GM23338 (cell line): Measurements from ENCODE around the gene C11orf98. TPM values are rescaled to one million over a fixed set of nuclear protein-coding genes. Genes with fewer than 3 reads are reported as not detected.

Source experiments
- ATAC-seq: fragments of 200-7000 bp; cut with Tn5 transposase; 3 replicates; pipeline ENCODE4 v1.9.1; 2020
- DNase-seq: peaks from one replicate; pipeline ENCODE4 v3.0.0-alpha.2; 2015; ENCODE audit warnings: low spot score
- H2AFZ ChIP-seq: fragments of 200-600 bp; sonication (generic); 2 replicates; pipeline ENCODE4 v1.8.0; 2016; ENCODE audit warnings: antibody characterized with exemption, mild to moderate bottlenecking, moderate library complexity
- H3F3A ChIP-seq: fragments of 200-600 bp; sonication (generic); replicated peaks from 2 replicates; pipeline ENCODE4 v1.8.0; 2017; ENCODE audit warnings: antibody characterized with exemption, mixed run types, low read depth
- H3K27ac ChIP-seq: fragments of 200-600 bp; sonication (generic); 2 replicates; pipeline ENCODE4 v1.6.1; 2016; ENCODE audit warnings: low read depth
- H3K27me3 ChIP-seq: fragments of 200-600 bp; sonication (generic); 2 replicates; pipeline ENCODE4 v1.8.0; 2016; ENCODE audit warnings: mild to moderate bottlenecking, mixed run types, moderate library complexity; ENCODE audit not compliant: insufficient read depth
- H3K36me3 ChIP-seq: fragments of 200-600 bp; sonication (generic); 2 replicates; pipeline ENCODE4 v1.8.0; 2016; ENCODE audit warnings: mild to moderate bottlenecking; ENCODE audit not compliant: insufficient read depth
- H3K4me1 ChIP-seq: fragments of 200-600 bp; sonication (generic); 2 replicates; pipeline ENCODE4 v1.8.0; 2016; ENCODE audit warnings: mild to moderate bottlenecking, moderate library complexity; ENCODE audit not compliant: insufficient read depth
- H3K4me2 ChIP-seq: fragments of 200-600 bp; sonication (generic); 2 replicates; pipeline ENCODE4 v1.7.1; 2017; ENCODE audit warnings: mixed run types
- H3K4me3 ChIP-seq: fragments of 200-600 bp; sonication (generic); 2 replicates; pipeline ENCODE4 v1.6.1; 2016; ENCODE audit warnings: mixed run types
- H3K79me2 ChIP-seq: fragments of 200-600 bp; sonication (generic); replicated peaks from 2 replicates; pipeline ENCODE4 v1.8.0; 2017; ENCODE audit warnings: mild to moderate bottlenecking; ENCODE audit not compliant: insufficient read depth
- H3K9me2 ChIP-seq: fragments of 200-600 bp; sonication (generic); 2 replicates; pipeline ENCODE4 v1.8.0; 2017; ENCODE audit not compliant: insufficient read depth
- H4K20me1 ChIP-seq: fragments of 200-600 bp; sonication (generic); replicated peaks from 2 replicates; pipeline ENCODE4 v1.8.0; 2017; ENCODE audit warnings: mild to moderate bottlenecking; ENCODE audit not compliant: insufficient read depth
- H3K27ac Mint-ChIP-seq: 2 replicates; pipeline ENCODE4 v1.8.0; 2020; ENCODE audit warnings: inconsistent platforms, mild to moderate bottlenecking, moderate library complexity, mixed read lengths
- H3K27me3 Mint-ChIP-seq: 3 replicates; pipeline ENCODE4 v1.8.0; 2022; ENCODE audit warnings: low read depth, mild to moderate bottlenecking, moderate library complexity, mixed read lengths, inconsistent platforms; ENCODE audit not compliant: insufficient read depth, poor library complexity
- H3K36me3 Mint-ChIP-seq: 3 replicates; pipeline ENCODE4 v1.8.0; 2021; ENCODE audit warnings: low read depth, mild to moderate bottlenecking, inconsistent platforms, moderate library complexity, mixed read lengths
- H3K4me1 Mint-ChIP-seq: 3 replicates; pipeline ENCODE4 v1.8.0; 2020; ENCODE audit warnings: mild to moderate bottlenecking, inconsistent platforms, mixed read lengths
- H3K4me3 Mint-ChIP-seq: 3 replicates; pipeline ENCODE4 v1.8.0; 2021; ENCODE audit warnings: moderate library complexity, mild to moderate bottlenecking, inconsistent platforms, mixed read lengths
- H3K9me3 Mint-ChIP-seq: 3 replicates; pipeline ENCODE4 v1.8.0; 2020; ENCODE audit warnings: moderate library complexity, mild to moderate bottlenecking, inconsistent platforms, mixed read lengths
- CREB1 ChIP-seq: fragments of 250-450 bp; sonication (Bioruptor Pico); IDR thresholded peaks from 2 replicates; pipeline ENCODE4 v1.5.0; 2020; ENCODE audit warnings: low read depth, mild to moderate bottlenecking, moderate library complexity
- EZH2 ChIP-seq: fragments of 200-600 bp; sonication (generic); IDR thresholded peaks from one replicate; pipeline ENCODE4 v1.8.0; 2017; ENCODE audit warnings: antibody characterized with exemption, mild to moderate bottlenecking, low read depth; ENCODE audit not compliant: unreplicated experiment
- EZH2phosphoT487 ChIP-seq: fragments of 200-600 bp; sonication (generic); IDR thresholded peaks from one replicate; pipeline ENCODE4 v1.8.1; 2018; ENCODE audit warnings: antibody characterized with exemption; ENCODE audit not compliant: unreplicated experiment
- JUNB ChIP-seq: IDR thresholded peaks from one replicate; pipeline ENCODE4 v1.6.1; 2016; ENCODE audit warnings: antibody characterized with exemption; ENCODE audit not compliant: unreplicated experiment
- NANOG ChIP-seq: IDR thresholded peaks from 2 replicates; pipeline ENCODE4 v1.6.1; 2016; ENCODE audit warnings: antibody characterized with exemption, borderline replicate concordance
- POLR2AphosphoS5 ChIP-seq: IDR thresholded peaks from 2 replicates; pipeline ENCODE4 v1.6.1; 2016; ENCODE audit warnings: antibody characterized with exemption, low read depth
- STAT1 ChIP-seq: IDR thresholded peaks from one replicate; pipeline ENCODE4 v1.6.1; 2016; ENCODE audit warnings: antibody characterized with exemption; ENCODE audit not compliant: unreplicated experiment
- ZNF114 ChIP-seq: fragments of 250-450 bp; sonication (Bioruptor Pico); IDR thresholded peaks from 2 replicates; pipeline ENCODE4 v1.5.0; 2020; ENCODE audit warnings: mild to moderate bottlenecking, moderate library complexity
- ZNF331 ChIP-seq: fragments of 250-450 bp; sonication (Bioruptor Pico); IDR thresholded peaks from 2 replicates; pipeline ENCODE4 v1.5.0; 2020; ENCODE audit warnings: low read depth, mild to moderate bottlenecking, moderate library complexity
- polyA plus RNA-seq: library from polyadenylated mRNA; unstranded; fragments of >200 nt; fragmentation: Nextera tagmentation; extraction: Ambion mirVana; gene quantifications from 2 replicates; pipeline ENCODE4 v1.2.1, GENCODE V29; 2016
- total RNA-seq: library from RNA; depleted of rRNA; stranded (reverse); fragments of >200 nt; shearing (Covaris generic); gene quantifications from 2 replicates; pipeline ENCODE4 v1.2.3, GENCODE V29; 2014
- TF ChIP-seq, protein P1 (sequence below): IDR thresholded peaks from 2 replicates; pipeline ENCODE4 v1.6.1; 2016; ENCODE audit warnings: antibody characterized with exemption
- TF ChIP-seq, protein P2 (sequence below), 2 experiments: fragments of 200-600 bp in 1 of 2; sonication (generic) in 1 of 2; conservative IDR thresholded peaks; 2 replicates each; pipeline versions ENCODE4 v1.5.1 to v1.6.1; 2016 to 2017; ENCODE audit warnings: antibody characterized with exemption in 2 of 2, low read depth in 2 of 2, mild to moderate bottlenecking in 2 of 2, moderate library complexity in 1 of 2
- TF ChIP-seq, protein P3 (sequence below): fragments of 250-450 bp; sonication (Bioruptor Pico); IDR thresholded peaks from 2 replicates; pipeline ENCODE4 v1.5.0; 2020; ENCODE audit warnings: mild to moderate bottlenecking, moderate library complexity
- TF ChIP-seq, protein P4 (sequence below): IDR thresholded peaks from one replicate; pipeline ENCODE4 v1.6.1; 2018; ENCODE audit warnings: antibody characterized with exemption; ENCODE audit not compliant: unreplicated experiment

The C11orf98 gene
- total and polyA plus RNA-seq, 2 experiments from 2014 or later = 132 to 479 TPM

DNA sequence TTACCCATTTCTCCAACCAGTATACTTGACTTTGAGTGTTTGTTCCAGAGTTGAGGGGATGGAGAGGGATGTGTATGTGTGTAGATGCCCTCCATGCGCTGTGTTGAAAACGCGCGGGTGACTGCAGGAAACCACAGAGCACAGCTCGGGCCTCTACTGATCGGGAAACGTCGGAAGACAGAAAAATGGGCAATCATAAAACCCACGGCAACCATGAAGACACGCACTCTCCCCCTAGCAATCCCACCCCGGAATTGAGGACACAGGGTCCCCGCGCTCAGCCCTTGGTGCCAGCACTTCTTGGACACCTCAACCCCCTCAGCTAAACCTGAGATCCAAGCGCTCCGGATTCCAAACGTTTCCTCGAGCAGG, 6.2 kb upstream of the C11orf98 start:
- TF ChIP-seq, protein P1, sequence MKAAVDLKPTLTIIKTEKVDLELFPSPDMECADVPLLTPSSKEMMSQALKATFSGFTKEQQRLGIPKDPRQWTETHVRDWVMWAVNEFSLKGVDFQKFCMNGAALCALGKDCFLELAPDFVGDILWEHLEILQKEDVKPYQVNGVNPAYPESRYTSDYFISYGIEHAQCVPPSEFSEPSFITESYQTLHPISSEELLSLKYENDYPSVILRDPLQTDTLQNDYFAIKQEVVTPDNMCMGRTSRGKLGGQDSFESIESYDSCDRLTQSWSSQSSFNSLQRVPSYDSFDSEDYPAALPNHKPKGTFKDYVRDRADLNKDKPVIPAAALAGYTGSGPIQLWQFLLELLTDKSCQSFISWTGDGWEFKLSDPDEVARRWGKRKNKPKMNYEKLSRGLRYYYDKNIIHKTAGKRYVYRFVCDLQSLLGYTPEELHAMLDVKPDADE = no peak
- TF ChIP-seq STAT1 (no peak), CREB1 (CRISPR knock-in tag) (no peak), POLR2AphosphoS5 (no peak), ZNF114 (CRISPR knock-in tag) (no peak), NANOG (no peak), EZH2phosphoT487 (no peak), EZH2 (no peak), ZNF331 (CRISPR knock-in tag) (no peak), JUNB (no peak)
- TF ChIP-seq, protein P2, sequence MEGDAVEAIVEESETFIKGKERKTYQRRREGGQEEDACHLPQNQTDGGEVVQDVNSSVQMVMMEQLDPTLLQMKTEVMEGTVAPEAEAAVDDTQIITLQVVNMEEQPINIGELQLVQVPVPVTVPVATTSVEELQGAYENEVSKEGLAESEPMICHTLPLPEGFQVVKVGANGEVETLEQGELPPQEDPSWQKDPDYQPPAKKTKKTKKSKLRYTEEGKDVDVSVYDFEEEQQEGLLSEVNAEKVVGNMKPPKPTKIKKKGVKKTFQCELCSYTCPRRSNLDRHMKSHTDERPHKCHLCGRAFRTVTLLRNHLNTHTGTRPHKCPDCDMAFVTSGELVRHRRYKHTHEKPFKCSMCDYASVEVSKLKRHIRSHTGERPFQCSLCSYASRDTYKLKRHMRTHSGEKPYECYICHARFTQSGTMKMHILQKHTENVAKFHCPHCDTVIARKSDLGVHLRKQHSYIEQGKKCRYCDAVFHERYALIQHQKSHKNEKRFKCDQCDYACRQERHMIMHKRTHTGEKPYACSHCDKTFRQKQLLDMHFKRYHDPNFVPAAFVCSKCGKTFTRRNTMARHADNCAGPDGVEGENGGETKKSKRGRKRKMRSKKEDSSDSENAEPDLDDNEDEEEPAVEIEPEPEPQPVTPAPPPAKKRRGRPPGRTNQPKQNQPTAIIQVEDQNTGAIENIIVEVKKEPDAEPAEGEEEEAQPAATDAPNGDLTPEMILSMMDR (conservative IDR thresholded peaks at IDR 0.05; ENCODE audit: low read depth in 2 of 2) = no peak
- TF ChIP-seq, protein P3, sequence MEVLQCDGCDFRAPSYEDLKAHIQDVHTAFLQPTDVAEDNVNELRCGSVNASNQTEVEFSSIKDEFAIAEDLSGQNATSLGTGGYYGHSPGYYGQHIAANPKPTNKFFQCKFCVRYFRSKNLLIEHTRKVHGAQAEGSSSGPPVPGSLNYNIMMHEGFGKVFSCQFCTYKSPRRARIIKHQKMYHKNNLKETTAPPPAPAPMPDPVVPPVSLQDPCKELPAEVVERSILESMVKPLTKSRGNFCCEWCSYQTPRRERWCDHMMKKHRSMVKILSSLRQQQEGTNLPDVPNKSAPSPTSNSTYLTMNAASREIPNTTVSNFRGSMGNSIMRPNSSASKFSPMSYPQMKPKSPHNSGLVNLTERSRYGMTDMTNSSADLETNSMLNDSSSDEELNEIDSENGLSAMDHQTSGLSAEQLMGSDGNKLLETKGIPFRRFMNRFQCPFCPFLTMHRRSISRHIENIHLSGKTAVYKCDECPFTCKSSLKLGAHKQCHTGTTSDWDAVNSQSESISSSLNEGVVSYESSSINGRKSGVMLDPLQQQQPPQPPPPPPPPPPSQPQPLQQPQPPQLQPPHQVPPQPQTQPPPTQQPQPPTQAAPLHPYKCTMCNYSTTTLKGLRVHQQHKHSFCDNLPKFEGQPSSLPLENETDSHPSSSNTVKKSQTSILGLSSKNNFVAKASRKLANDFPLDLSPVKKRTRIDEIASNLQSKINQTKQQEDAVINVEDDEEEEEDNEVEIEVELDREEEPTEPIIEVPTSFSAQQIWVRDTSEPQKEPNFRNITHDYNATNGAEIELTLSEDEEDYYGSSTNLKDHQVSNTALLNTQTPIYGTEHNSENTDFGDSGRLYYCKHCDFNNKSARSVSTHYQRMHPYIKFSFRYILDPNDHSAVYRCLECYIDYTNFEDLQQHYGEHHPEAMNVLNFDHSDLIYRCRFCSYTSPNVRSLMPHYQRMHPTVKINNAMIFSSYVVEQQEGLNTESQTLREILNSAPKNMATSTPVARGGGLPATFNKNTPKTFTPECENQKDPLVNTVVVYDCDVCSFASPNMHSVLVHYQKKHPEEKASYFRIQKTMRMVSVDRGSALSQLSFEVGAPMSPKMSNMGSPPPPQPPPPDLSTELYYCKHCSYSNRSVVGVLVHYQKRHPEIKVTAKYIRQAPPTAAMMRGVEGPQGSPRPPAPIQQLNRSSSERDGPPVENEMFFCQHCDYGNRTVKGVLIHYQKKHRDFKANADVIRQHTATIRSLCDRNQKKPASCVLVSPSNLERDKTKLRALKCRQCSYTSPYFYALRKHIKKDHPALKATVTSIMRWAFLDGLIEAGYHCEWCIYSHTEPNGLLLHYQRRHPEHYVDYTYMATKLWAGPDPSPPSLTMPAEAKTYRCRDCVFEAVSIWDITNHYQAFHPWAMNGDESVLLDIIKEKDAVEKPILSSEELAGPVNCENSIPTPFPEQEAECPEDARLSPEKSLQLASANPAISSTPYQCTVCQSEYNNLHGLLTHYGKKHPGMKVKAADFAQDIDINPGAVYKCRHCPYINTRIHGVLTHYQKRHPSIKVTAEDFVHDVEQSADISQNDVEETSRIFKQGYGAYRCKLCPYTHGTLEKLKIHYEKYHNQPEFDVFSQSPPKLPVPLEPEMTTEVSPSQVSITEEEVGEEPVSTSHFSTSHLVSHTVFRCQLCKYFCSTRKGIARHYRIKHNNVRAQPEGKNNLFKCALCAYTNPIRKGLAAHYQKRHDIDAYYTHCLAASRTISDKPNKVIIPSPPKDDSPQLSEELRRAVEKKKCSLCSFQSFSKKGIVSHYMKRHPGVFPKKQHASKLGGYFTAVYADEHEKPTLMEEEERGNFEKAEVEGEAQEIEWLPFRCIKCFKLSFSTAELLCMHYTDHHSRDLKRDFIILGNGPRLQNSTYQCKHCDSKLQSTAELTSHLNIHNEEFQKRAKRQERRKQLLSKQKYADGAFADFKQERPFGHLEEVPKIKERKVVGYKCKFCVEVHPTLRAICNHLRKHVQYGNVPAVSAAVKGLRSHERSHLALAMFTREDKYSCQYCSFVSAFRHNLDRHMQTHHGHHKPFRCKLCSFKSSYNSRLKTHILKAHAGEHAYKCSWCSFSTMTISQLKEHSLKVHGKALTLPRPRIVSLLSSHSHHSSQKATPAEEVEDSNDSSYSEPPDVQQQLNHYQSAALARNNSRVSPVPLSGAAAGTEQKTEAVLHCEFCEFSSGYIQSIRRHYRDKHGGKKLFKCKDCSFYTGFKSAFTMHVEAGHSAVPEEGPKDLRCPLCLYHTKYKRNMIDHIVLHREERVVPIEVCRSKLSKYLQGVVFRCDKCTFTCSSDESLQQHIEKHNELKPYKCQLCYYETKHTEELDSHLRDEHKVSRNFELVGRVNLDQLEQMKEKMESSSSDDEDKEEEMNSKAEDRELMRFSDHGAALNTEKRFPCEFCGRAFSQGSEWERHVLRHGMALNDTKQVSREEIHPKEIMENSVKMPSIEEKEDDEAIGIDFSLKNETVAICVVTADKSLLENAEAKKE (CRISPR knock-in tag) = no peak
- TF ChIP-seq, protein P4, sequence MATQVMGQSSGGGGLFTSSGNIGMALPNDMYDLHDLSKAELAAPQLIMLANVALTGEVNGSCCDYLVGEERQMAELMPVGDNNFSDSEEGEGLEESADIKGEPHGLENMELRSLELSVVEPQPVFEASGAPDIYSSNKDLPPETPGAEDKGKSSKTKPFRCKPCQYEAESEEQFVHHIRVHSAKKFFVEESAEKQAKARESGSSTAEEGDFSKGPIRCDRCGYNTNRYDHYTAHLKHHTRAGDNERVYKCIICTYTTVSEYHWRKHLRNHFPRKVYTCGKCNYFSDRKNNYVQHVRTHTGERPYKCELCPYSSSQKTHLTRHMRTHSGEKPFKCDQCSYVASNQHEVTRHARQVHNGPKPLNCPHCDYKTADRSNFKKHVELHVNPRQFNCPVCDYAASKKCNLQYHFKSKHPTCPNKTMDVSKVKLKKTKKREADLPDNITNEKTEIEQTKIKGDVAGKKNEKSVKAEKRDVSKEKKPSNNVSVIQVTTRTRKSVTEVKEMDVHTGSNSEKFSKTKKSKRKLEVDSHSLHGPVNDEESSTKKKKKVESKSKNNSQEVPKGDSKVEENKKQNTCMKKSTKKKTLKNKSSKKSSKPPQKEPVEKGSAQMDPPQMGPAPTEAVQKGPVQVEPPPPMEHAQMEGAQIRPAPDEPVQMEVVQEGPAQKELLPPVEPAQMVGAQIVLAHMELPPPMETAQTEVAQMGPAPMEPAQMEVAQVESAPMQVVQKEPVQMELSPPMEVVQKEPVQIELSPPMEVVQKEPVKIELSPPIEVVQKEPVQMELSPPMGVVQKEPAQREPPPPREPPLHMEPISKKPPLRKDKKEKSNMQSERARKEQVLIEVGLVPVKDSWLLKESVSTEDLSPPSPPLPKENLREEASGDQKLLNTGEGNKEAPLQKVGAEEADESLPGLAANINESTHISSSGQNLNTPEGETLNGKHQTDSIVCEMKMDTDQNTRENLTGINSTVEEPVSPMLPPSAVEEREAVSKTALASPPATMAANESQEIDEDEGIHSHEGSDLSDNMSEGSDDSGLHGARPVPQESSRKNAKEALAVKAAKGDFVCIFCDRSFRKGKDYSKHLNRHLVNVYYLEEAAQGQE = no peak
- H4K20me1 ChIP-seq = peaks cover 15% of the 10 kb centered on the region
- peak overlapping the region; percentile 98 for H2AFZ ChIP-seq
- H3K79me2 ChIP-seq = peaks cover 37% of the 10 kb centered on the region
- H3K27me3 Mint-ChIP-seq = peaks cover 17% of the 10 kb centered on the region
- no peak for DNase-seq
- H3F3A ChIP-seq = peaks cover 46% of the 10 kb centered on the region
- H3K27ac Mint-ChIP-seq = peak overlapping the region; percentile 98
- H3K36me3 ChIP-seq = peaks cover 7% of the 10 kb centered on the region
- H3K27me3 ChIP-seq = no peaks in the 10 kb centered on the region
- ATAC-seq = peak; percentile 5
- peak overlapping the region; percentile 92 for H3K27ac ChIP-seq
- peaks cover 16% of the 10 kb centered on the region for H3K4me1 Mint-ChIP-seq
- no peaks in the 10 kb centered on the region for H3K9me2 ChIP-seq
- H3K4me3 Mint-ChIP-seq = peak overlapping the region; percentile 90
- peak overlapping the region; percentile 93 for H3K4me2 ChIP-seq
- peak overlapping the region; percentile 98 for H3K4me3 ChIP-seq
- peaks cover 53% of the 10 kb centered on the region for H3K36me3 Mint-ChIP-seq
- H3K9me3 Mint-ChIP-seq = no peaks in the 10 kb centered on the region; the same call in 1 of the 3 replicates
- H3K4me1 ChIP-seq = peaks cover 30% of the 10 kb centered on the region
